HEK293 (cell line): ENCODE measurements around the gene SAMD8.

ENCODE experiments used
- CTCF ChIA-PET: fragments of 350-600 bp; formaldehyde crosslinking; extraction: SDS; loops from one replicate; lab custom pipeline; 2021; ENCODE audit warnings: antibody characterized with exemption; lab: Yijun Ruan, JAX
- POLR2A ChIA-PET: fragments of 300-600 bp; formaldehyde crosslinking; extraction: SDS; loops from one replicate; lab custom pipeline; 2020; ENCODE audit warnings: antibody characterized with exemption, inconsistent platforms; lab: Yijun Ruan, JAX
- H3K27ac ChIP-seq: fragments of 200-500 bp; sonication (Bioruptor generic); 2 replicates; pipeline ENCODE4 v1.5.1; 2014; ENCODE audit warnings: low read depth, low read length, control low read depth, inconsistent platforms; ENCODE audit errors: extremely low read depth
- H3K36me3 ChIP-seq, 2 experiments: fragments of 200-500 bp in 1 of 2; sonication (Bioruptor generic) in 1 of 2; 1 replicate in 1 of 2; 2 replicates in 1 of 2; pipeline ENCODE4 v1.5.1; 2014 to 2017; ENCODE audit warnings: inconsistent platforms in 2 of 2, low read length in 2 of 2; ENCODE audit not compliant: control insufficient read depth in 2 of 2, insufficient read depth in 1 of 2
- H3K4me1 ChIP-seq: fragments of 200-500 bp; sonication (Bioruptor generic); 2 replicates; pipeline ENCODE4 v1.5.1; 2014; ENCODE audit warnings: mild to moderate bottlenecking, low read length, inconsistent platforms; ENCODE audit not compliant: control insufficient read depth, insufficient read depth
- H3K4me3 ChIP-seq: 2 replicates; pipeline ENCODE4 v1.5.1; 2011; ENCODE audit warnings: low read depth, mild to moderate bottlenecking, control low read depth, low read length, moderate library complexity
- H3K9me3 ChIP-seq: fragments of 200-500 bp; sonication (Bioruptor generic); 2 replicates; pipeline ENCODE4 v1.5.1; 2014; ENCODE audit warnings: low read depth, low read length, inconsistent platforms; ENCODE audit not compliant: control insufficient read depth, insufficient read depth
- ELK4 ChIP-seq: IDR thresholded peaks from 2 replicates; pipeline ENCODE4 v1.6.1; 2011; ENCODE audit warnings: mild to moderate bottlenecking, low read depth, low read length, borderline replicate concordance
- HOXC10 ChIP-seq: sonication (generic); formaldehyde crosslinking; IDR thresholded peaks from 2 replicates; pipeline ENCODE4 v1.8.1; 2023; ENCODE audit warnings: mild to moderate bottlenecking, missing genetic modification reagents
- OVOL3 ChIP-seq: fragments of 450-650 bp; formaldehyde crosslinking; IDR thresholded peaks from 2 replicates; pipeline ENCODE4 v1.5.1; 2016; ENCODE audit warnings: missing biosample characterization, missing genetic modification characterization
- PBX3 ChIP-seq: sonication (generic); formaldehyde crosslinking; IDR thresholded peaks from 2 replicates; pipeline ENCODE4 v1.8.1; 2022; ENCODE audit warnings: mild to moderate bottlenecking, moderate library complexity, missing genetic modification reagents
- SP2 ChIP-seq: fragments of 450-650 bp; formaldehyde crosslinking; IDR thresholded peaks from 2 replicates; pipeline ENCODE4 v1.5.1; 2016; ENCODE audit warnings: missing biosample characterization, missing genetic modification characterization
- ZBTB11 ChIP-seq: fragments of 450-650 bp; formaldehyde crosslinking; conservative IDR thresholded peaks from 2 replicates; pipeline ENCODE4 v1.5.1; 2016; ENCODE audit warnings: low read depth, missing biosample characterization, missing genetic modification characterization
- ZBTB17 ChIP-seq: fragments of 450-650 bp; formaldehyde crosslinking; IDR thresholded peaks from 2 replicates; pipeline ENCODE4 v1.5.1; 2016; ENCODE audit warnings: missing biosample characterization, missing genetic modification characterization
- ZBTB49 ChIP-seq: fragments of 450-650 bp; formaldehyde crosslinking; IDR thresholded peaks from 2 replicates; pipeline ENCODE4 v1.5.1; 2016; ENCODE audit warnings: missing biosample characterization, missing genetic modification characterization, low read depth
- ZFP3 ChIP-seq: fragments of 450-650 bp; formaldehyde crosslinking; IDR thresholded peaks from 2 replicates; pipeline ENCODE4 v1.5.1; 2016; ENCODE audit warnings: low read depth, missing biosample characterization, missing genetic modification characterization
- ZNF2 ChIP-seq: fragments of 450-650 bp; formaldehyde crosslinking; IDR thresholded peaks from 2 replicates; pipeline ENCODE4 v1.5.1; 2016; ENCODE audit warnings: missing biosample characterization, missing genetic modification characterization
- ZNF211 ChIP-seq: fragments of 450-650 bp; formaldehyde crosslinking; IDR thresholded peaks from 2 replicates; pipeline ENCODE4 v1.5.1; 2016; ENCODE audit warnings: low read depth, missing biosample characterization, missing genetic modification characterization
- ZNF280D ChIP-seq: fragments of 450-650 bp; formaldehyde crosslinking; IDR thresholded peaks from 2 replicates; pipeline ENCODE4 v1.5.1; 2016; ENCODE audit warnings: missing biosample characterization, missing genetic modification characterization
- ZNF362 ChIP-seq: fragments of 450-650 bp; formaldehyde crosslinking; IDR thresholded peaks from 2 replicates; pipeline ENCODE4 v1.5.1; 2016; ENCODE audit warnings: missing biosample characterization, missing genetic modification characterization
- ZNF433 ChIP-seq: fragments of 450-650 bp; formaldehyde crosslinking; IDR thresholded peaks from 2 replicates; pipeline ENCODE4 v1.5.1; 2016; ENCODE audit warnings: missing biosample characterization, missing genetic modification characterization, low read depth
- ZNF555 ChIP-seq: fragments of 450-650 bp; formaldehyde crosslinking; conservative IDR thresholded peaks from 2 replicates; pipeline ENCODE4 v1.5.1; 2017; ENCODE audit warnings: missing biosample characterization, mild to moderate bottlenecking, missing genetic modification characterization, inconsistent platforms
- ZNF558 ChIP-seq: fragments of 450-650 bp; formaldehyde crosslinking; IDR thresholded peaks from 2 replicates; pipeline ENCODE4 v1.5.1; 2016; ENCODE audit warnings: missing biosample characterization, missing genetic modification characterization
- ZNF654 ChIP-seq: fragments of 450-650 bp; formaldehyde crosslinking; IDR thresholded peaks from 2 replicates; pipeline ENCODE4 v1.5.1; 2016; ENCODE audit warnings: low read depth, missing biosample characterization, missing genetic modification characterization
- ZNF664 ChIP-seq: fragments of 450-650 bp; formaldehyde crosslinking; IDR thresholded peaks from 2 replicates; pipeline ENCODE4 v1.5.1; 2016; ENCODE audit warnings: missing biosample characterization, missing genetic modification characterization
- ZNF670 ChIP-seq: fragments of 450-650 bp; formaldehyde crosslinking; IDR thresholded peaks from 2 replicates; pipeline ENCODE4 v1.5.1; 2016; ENCODE audit warnings: missing biosample characterization, missing genetic modification characterization, low read depth
- ZNF747 ChIP-seq: fragments of 450-650 bp; formaldehyde crosslinking; IDR thresholded peaks from 2 replicates; pipeline ENCODE4 v1.5.1; 2016; ENCODE audit warnings: missing biosample characterization, missing genetic modification characterization
- ZNF777 ChIP-seq: fragments of 450-650 bp; formaldehyde crosslinking; IDR thresholded peaks from 2 replicates; pipeline ENCODE4 v1.5.1; 2017; ENCODE audit warnings: missing biosample characterization, missing genetic modification characterization, borderline replicate concordance
- ZNF830 ChIP-seq: fragments of 450-650 bp; IDR thresholded peaks from 2 replicates; pipeline ENCODE4 v1.5.0; 2018; ENCODE audit warnings: missing biosample characterization, missing genetic modification characterization, low read depth, mild to moderate bottlenecking, moderate library complexity
- ZNF837 ChIP-seq: fragments of 450-650 bp; formaldehyde crosslinking; IDR thresholded peaks from 2 replicates; pipeline ENCODE4 v1.5.1; 2016; ENCODE audit warnings: missing biosample characterization, missing genetic modification characterization
- ZSCAN30 ChIP-seq: fragments of 450-650 bp; IDR thresholded peaks from 2 replicates; pipeline ENCODE4 v1.5.1; 2018; ENCODE audit warnings: missing biosample characterization, mild to moderate bottlenecking, missing genetic modification characterization, moderate library complexity

The SAMD8 gene

GRCh38 chr10:75186310-75186709, 74.9 kb downstream of the SAMD8 start (continued):
- no peak for TF ChIP-seq ZNF433 (tag by site-specific recombination)
- no peak for TF ChIP-seq ZNF280D
- no peak for TF ChIP-seq ZNF777 (tag by site-specific recombination)
- TF ChIP-seq ZNF211 (tag by site-specific recombination) = no peak
- TF ChIP-seq, all 188 proteins: peak for 0

- CTCF ChIA-PET = interaction anchor here (0.6 to 3.0 kb wide), 12 partner anchors 9 to 54 kb away, joined by 3 to 47 read pairs (median 6); partner anchors contain the start of genes COMTD1 and VDAC2
- no peaks in the 10 kb centered on the region for H3K4me1 ChIP-seq
- no peak overlapping the region for H3K4me3 ChIP-seq
- no peak overlapping the region for H3K27ac ChIP-seq
- no peaks in the 10 kb centered on the region for H3K36me3 ChIP-seq
- H3K9me3 ChIP-seq = no peaks in the 10 kb centered on the region
- POLR2A ChIA-PET = interaction anchor here (0.6 to 1.4 kb wide), 6 partner anchors 23 to 76 kb away, joined by 3 to 11 read pairs (median 6); partner anchors contain the start of genes SAMD8 and VDAC2
- TF ChIP-seq ZNF747 (tag by site-specific recombination) (no peak), ZNF555 (no peak), ZNF558 (tag by site-specific recombination) (no peak), OVOL3 (tag by site-specific recombination) (no peak), PBX3 (CRISPR knock-in tag) (no peak), ZNF654 (tag by site-specific recombination) (peak; percentile 75), ELK4 (no peak), ZNF777 (tag by site-specific recombination) (no peak), ZSCAN30 (tag by site-specific recombination) (peak; percentile 55; the same call in 1 of the 2 replicates), SP2 (no peak), ZBTB11 (tag by site-specific recombination) (no peak), ZNF362 (tag by site-specific recombination) (no peak), HOXC10 (CRISPR knock-in tag) (no peak), ZNF837 (tag by site-specific recombination) (no peak), ZBTB49 (tag by site-specific recombination) (no peak), ZNF830 (tag by site-specific recombination) (no peak), ZFP3 (no peak), ZNF664 (tag by site-specific recombination) (no peak), ZNF2 (tag by site-specific recombination) (peak; percentile 82), ZNF670 (no peak), ZBTB17 (tag by site-specific recombination) (0 out of 2 replicates have a peak, but pooled peaks have one; percentile 14)
Measured at GRCh38 chr10:75187961-75188426, 76.5 kb downstream of the SAMD8 start.
